Right atrium auricular region (tissue), 2 donors: ENCODE results near the gene VAPA. TPM values are rescaled to one million over a fixed set of nuclear protein-coding genes. Genes with fewer than 3 reads are reported as not detected.

Source experiments
- DNase-seq: peaks from one replicate; pipeline ENCODE4 v3.0.0-alpha.2; 2019; ENCODE audit warnings: low spot score
- H3K27ac ChIP-seq, 2 donors: fragments of 200-600 bp; sonication (generic); 1 replicate in 1 of 2; 2 replicates in 1 of 2; pipeline ENCODE4 v1.5.1; 2016 to 2019
- H3K27me3 ChIP-seq, 2 donors: fragments of 200-600 bp; sonication (generic); one replicate each; pipeline versions ENCODE4 v1.5.1 to v1.6.0; 2017 to 2019
- H3K36me3 ChIP-seq: fragments of 200-600 bp; sonication (generic); one replicate; pipeline ENCODE4 v1.5.1; 2016
- H3K4me1 ChIP-seq, 2 donors: fragments of 200-600 bp; sonication (generic); one replicate each; pipeline versions ENCODE4 v1.5.1 to v1.6.0; 2017 to 2019
- H3K4me3 ChIP-seq, 2 donors: fragments of 200-600 bp; sonication (generic); 1 replicate in 1 of 2; 2 replicates in 1 of 2; pipeline ENCODE4 v1.5.1; 2017 to 2019; ENCODE audit warnings: mild to moderate bottlenecking in 1 of 2, moderate library complexity in 1 of 2
- H3K9me3 ChIP-seq, 2 donors: fragments of 200-600 bp; sonication (generic); one replicate each; pipeline ENCODE4 v1.5.1; 2019
- CTCF ChIP-seq, 2 donors: fragments of 200-600 bp; sonication (generic); IDR thresholded peaks; one replicate each; pipeline ENCODE4 v1.5.1; 2019; ENCODE audit warnings: antibody characterized with exemption in 2 of 2
- total RNA-seq, 2 donors: library from RNA; depleted of rRNA; stranded (reverse); fragments of >200 nt; gene quantifications; one replicate each; pipeline ENCODE4 v1.1.0, GENCODE V29; 2016

Gene VAPA
- total RNA-seq, 2 donors from 2014 or later, result 213 to 227 TPM

- TF ChIP-seq CTCF (IDR thresholded peaks at IDR 0.05), result no peak
- no peaks in the 10 kb centered on the region for H3K9me3 ChIP-seq
- no peak overlapping the region for H3K27ac ChIP-seq
- H3K36me3 ChIP-seq, result peaks cover 50% of the 10 kb centered on the region
- no peaks in the 10 kb centered on the region for H3K4me1 ChIP-seq
- H3K4me3 ChIP-seq, result no peak overlapping the region
- no peak for DNase-seq
- no peaks in the 10 kb centered on the region for H3K27me3 ChIP-seq
These were observed 27.3 kb downstream of the VAPA start for GRCh38 chr18:9941103-9941502.

- no peak for DNase-seq
- Histone ChIP-seq H3K27ac (no peak overlapping the region), H3K4me3 (no peak overlapping the region), H3K36me3 (peaks cover 50% of the 10 kb centered on the region), H3K4me1 (no peaks in the 10 kb centered on the region), H3K9me3 (no peaks in the 10 kb centered on the region), H3K27me3 (no peaks in the 10 kb centered on the region)
- TF ChIP-seq CTCF (IDR thresholded peaks at IDR 0.05), result no peak
These were observed 27.8 kb downstream of the VAPA start for GRCh38 chr18:9941660-9942059.

- Histone ChIP-seq H3K9me3 (no peaks in the 10 kb centered on the region), H3K27ac (no peak overlapping the region), H3K27me3 (no peaks in the 10 kb centered on the region), H3K4me3 (no peak overlapping the region), H3K4me1 (no peaks in the 10 kb centered on the region), H3K36me3 (peaks cover 44% of the 10 kb centered on the region)
- no peak for DNase-seq
- no peak for TF ChIP-seq CTCF (IDR thresholded peaks at IDR 0.05)
These were observed 29.5 kb downstream of the VAPA start for GRCh38 chr18:9943311-9943710.

GRCh38 chr18:9944805-9945204 is 31.0 kb downstream of the VAPA start:
- H3K36me3 ChIP-seq, result peaks cover 30% of the 10 kb centered on the region
- no peak for TF ChIP-seq CTCF (IDR thresholded peaks at IDR 0.05)
- no peak overlapping the region for H3K4me3 ChIP-seq

GRCh38 chr18:9946831-9947230 is 33.0 kb downstream of the VAPA start:
- Histone ChIP-seq H3K4me1 (no peaks in the 10 kb centered on the region), H3K9me3 (no peaks in the 10 kb centered on the region), H3K36me3 (peaks cover 28% of the 10 kb centered on the region), H3K27me3 (no peaks in the 10 kb centered on the region), H3K4me3 (no peak overlapping the region), H3K27ac (no peak overlapping the region)
- no peak for DNase-seq
- TF ChIP-seq CTCF (IDR thresholded peaks at IDR 0.05), result no peak

More at GRCh38 chr18:9944805-9945204, 31.0 kb downstream of the VAPA start:
- H3K9me3 ChIP-seq, result no peaks in the 10 kb centered on the region
- no peaks in the 10 kb centered on the region for H3K27me3 ChIP-seq
- no peak overlapping the region for H3K27ac ChIP-seq
- DNase-seq, result no peak
- H3K4me1 ChIP-seq, result no peaks in the 10 kb centered on the region

- no peak for DNase-seq
- no peak for TF ChIP-seq CTCF (IDR thresholded peaks at IDR 0.05)
- H3K36me3 ChIP-seq, result peaks cover 28% of the 10 kb centered on the region
- no peaks in the 10 kb centered on the region for H3K4me1 ChIP-seq
- no peaks in the 10 kb centered on the region for H3K9me3 ChIP-seq
- H3K27me3 ChIP-seq, result no peaks in the 10 kb centered on the region
- H3K4me3 ChIP-seq, result no peak overlapping the region
- H3K27ac ChIP-seq, result no peak overlapping the region
These were observed 33.4 kb downstream of the VAPA start for GRCh38 chr18:9947248-9947647.
